Measurements from ENCODE around the gene WIPI1. TPM values are rescaled to one million over a fixed set of nuclear protein-coding genes. Genes with fewer than 3 reads are reported as not detected.

Gene WIPI1
- total and polyA plus RNA-seq, 9 of the 15 experiments (the other 6 are each of a cell fraction or from before 2014, with no cell fraction given) = 3.7 to 23.5 (median 11.8) TPM

DNA sequence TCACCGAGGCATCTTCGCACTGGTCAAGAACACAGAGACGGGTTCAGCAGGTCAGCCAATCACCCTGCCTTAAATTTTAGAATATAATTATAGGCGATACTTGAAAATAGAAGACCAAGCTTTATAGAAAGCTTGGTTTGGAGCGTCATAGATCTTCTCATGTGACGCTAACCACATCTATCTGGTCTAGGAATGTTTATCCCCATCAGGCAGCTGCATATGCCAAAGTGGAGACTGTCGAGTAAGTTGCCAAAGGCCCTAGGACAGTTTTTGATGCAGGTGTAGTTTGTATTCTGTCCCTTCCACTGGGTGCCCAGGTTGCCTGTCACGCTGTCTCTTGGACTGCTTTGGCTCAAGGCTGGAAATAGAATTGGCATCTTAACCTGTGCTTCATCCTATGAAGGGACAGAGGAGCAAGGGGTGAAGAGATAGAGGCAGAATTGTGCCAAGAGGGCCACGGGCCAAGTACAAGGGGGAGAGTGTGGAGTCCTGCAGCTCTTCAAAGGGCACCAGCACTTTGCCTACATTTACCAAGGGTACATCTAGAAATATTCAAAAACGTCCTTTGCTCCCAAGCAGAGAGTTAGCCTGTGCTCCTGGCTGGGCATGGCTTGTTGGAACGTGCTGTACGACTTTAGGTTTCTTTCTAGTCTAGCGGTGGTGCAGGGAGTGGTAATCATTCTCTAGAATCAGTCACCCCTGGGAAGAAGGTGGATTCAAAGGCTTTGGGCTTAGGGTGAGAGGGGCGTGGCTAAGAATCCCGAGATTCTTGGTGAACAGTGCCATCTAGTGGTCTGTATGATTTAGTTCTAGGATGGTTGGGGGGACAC is 5.3 kb upstream of the WIPI1 start (continued):
- TF ChIP-seq, protein P1, sequence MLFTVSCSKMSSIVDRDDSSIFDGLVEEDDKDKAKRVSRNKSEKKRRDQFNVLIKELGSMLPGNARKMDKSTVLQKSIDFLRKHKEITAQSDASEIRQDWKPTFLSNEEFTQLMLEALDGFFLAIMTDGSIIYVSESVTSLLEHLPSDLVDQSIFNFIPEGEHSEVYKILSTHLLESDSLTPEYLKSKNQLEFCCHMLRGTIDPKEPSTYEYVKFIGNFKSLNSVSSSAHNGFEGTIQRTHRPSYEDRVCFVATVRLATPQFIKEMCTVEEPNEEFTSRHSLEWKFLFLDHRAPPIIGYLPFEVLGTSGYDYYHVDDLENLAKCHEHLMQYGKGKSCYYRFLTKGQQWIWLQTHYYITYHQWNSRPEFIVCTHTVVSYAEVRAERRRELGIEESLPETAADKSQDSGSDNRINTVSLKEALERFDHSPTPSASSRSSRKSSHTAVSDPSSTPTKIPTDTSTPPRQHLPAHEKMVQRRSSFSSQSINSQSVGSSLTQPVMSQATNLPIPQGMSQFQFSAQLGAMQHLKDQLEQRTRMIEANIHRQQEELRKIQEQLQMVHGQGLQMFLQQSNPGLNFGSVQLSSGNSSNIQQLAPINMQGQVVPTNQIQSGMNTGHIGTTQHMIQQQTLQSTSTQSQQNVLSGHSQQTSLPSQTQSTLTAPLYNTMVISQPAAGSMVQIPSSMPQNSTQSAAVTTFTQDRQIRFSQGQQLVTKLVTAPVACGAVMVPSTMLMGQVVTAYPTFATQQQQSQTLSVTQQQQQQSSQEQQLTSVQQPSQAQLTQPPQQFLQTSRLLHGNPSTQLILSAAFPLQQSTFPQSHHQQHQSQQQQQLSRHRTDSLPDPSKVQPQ (CRISPR knock-in tag; IDR thresholded peaks at IDR 0.05; ENCODE audit: borderline replicate concordance) = no peak
- TF ChIP-seq, protein P2, sequence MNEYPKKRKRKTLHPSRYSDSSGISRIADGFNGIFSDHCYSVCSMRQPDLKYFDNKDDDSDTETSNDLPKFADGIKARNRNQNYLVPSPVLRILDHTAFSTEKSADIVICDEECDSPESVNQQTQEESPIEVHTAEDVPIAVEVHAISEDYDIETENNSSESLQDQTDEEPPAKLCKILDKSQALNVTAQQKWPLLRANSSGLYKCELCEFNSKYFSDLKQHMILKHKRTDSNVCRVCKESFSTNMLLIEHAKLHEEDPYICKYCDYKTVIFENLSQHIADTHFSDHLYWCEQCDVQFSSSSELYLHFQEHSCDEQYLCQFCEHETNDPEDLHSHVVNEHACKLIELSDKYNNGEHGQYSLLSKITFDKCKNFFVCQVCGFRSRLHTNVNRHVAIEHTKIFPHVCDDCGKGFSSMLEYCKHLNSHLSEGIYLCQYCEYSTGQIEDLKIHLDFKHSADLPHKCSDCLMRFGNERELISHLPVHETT (CRISPR knock-in tag; conservative IDR thresholded peaks at IDR 0.05 in 1 of 2, IDR thresholded peaks at IDR 0.05 in 1 of 2) = no peak
- no peak; the same call in 1 of the 2 replicates for TF ChIP-seq SMARCA4 (IDR thresholded peaks at IDR 0.05)
- TF ChIP-seq ZZZ3 (IDR thresholded peaks at IDR 0.05) = no peak
- TF ChIP-seq HEY1 (CRISPR knock-in tag; IDR thresholded peaks at IDR 0.05; ENCODE audit: borderline replicate concordance) = no peak
- TF ChIP-seq, protein P3, sequence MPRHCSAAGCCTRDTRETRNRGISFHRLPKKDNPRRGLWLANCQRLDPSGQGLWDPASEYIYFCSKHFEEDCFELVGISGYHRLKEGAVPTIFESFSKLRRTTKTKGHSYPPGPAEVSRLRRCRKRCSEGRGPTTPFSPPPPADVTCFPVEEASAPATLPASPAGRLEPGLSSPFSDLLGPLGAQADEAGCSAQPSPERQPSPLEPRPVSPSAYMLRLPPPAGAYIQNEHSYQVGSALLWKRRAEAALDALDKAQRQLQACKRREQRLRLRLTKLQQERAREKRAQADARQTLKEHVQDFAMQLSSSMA (CRISPR knock-in tag; IDR thresholded peaks at IDR 0.05) = no peak
- TF ChIP-seq, protein P4, sequence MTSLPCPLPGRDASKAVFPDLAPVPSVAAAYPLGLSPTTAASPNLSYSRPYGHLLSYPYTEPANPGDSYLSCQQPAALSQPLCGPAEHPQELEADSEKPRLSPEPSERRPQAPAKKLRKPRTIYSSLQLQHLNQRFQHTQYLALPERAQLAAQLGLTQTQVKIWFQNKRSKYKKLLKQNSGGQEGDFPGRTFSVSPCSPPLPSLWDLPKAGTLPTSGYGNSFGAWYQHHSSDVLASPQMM (CRISPR knock-in tag; IDR thresholded peaks at IDR 0.05) = no peak
- TF ChIP-seq RAD21 (CRISPR knock-in tag; conservative IDR thresholded peaks at IDR 0.05 in 1 of 2, IDR thresholded peaks at IDR 0.05 in 1 of 2) = peak; percentile 93
- TF ChIP-seq L3MBTL2 (IDR thresholded peaks at IDR 0.05) = peak; percentile 48; the same call in 1 of the 2 replicates
- TF ChIP-seq ETV6 (IDR thresholded peaks at IDR 0.05; ENCODE audit: borderline replicate concordance in 1 of 2, low read depth in 2 of 2, low read length in 1 of 2) = no peak
- no peak for TF ChIP-seq ETV6 (CRISPR knock-in tag; IDR thresholded peaks at IDR 0.05; ENCODE audit: borderline replicate concordance)
- no peak for TF ChIP-seq ZNF778 (CRISPR knock-in tag; IDR thresholded peaks at IDR 0.05)
- TF ChIP-seq ZNF124 (CRISPR knock-in tag; IDR thresholded peaks at IDR 0.05) = no peak
- no peak for TF ChIP-seq ZNF785 (CRISPR knock-in tag; IDR thresholded peaks at IDR 0.05)
- no peak for TF ChIP-seq TSC22D4 (tag; IDR thresholded peaks at IDR 0.05)
- TF ChIP-seq BMI1 (IDR thresholded peaks at IDR 0.05; ENCODE audit: low read length) = no peak
- no peak for TF ChIP-seq EZH2 (IDR thresholded peaks at IDR 0.05; ENCODE audit: borderline replicate concordance, low read depth, low read length)
- TF ChIP-seq, protein P5, sequence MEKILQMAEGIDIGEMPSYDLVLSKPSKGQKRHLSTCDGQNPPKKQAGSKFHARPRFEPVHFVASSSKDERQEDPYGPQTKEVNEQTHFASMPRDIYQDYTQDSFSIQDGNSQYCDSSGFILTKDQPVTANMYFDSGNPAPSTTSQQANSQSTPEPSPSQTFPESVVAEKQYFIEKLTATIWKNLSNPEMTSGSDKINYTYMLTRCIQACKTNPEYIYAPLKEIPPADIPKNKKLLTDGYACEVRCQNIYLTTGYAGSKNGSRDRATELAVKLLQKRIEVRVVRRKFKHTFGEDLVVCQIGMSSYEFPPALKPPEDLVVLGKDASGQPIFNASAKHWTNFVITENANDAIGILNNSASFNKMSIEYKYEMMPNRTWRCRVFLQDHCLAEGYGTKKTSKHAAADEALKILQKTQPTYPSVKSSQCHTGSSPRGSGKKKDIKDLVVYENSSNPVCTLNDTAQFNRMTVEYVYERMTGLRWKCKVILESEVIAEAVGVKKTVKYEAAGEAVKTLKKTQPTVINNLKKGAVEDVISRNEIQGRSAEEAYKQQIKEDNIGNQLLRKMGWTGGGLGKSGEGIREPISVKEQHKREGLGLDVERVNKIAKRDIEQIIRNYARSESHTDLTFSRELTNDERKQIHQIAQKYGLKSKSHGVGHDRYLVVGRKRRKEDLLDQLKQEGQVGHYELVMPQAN (IDR thresholded peaks at IDR 0.05; ENCODE audit: borderline replicate concordance) = no peak
- no peak for TF ChIP-seq TBL1XR1 (IDR thresholded peaks at IDR 0.05; ENCODE audit: low read length in 2 of 2)
- TF ChIP-seq HDAC6 (IDR thresholded peaks at IDR 0.05; ENCODE audit: low read depth, low read length) = no peak

Measured in K562 (cell line).